Kasumi-1 (cell line): ENCODE data around the gene CPOX.

Experiments used
- DNase-seq, 2 experiments: peaks; one replicate each; lab custom pipeline; 2025; lab: John Stamatoyannopoulos, UW

The CPOX gene

DNA sequence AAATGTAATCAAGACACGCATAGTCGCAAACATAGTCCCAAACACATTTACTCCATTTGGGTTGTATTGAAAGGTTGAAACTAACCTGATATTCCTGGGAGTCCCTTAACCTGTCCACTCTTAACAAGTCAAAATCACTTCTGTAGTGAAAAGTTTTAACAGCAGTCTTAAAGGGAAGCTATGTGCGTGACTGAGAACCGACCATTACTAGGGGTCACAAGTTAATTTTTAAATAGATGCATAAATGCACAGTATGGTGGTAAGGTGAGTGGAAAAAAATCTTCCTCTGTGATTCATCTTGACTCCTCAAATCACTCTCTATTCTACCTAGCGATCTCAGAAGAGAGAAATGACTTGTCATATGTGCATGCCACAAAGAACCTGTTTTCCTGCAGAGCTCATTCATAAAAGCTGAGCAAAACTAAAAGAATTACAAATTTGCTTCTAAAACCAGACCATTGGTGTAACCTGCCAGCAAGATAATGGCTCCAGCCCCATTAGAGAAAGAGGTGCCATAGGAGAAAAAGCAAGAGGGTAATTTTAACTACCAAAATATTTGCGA, 56.9 kb downstream of the CPOX start:
- no peak for DNase-seq

DNA sequence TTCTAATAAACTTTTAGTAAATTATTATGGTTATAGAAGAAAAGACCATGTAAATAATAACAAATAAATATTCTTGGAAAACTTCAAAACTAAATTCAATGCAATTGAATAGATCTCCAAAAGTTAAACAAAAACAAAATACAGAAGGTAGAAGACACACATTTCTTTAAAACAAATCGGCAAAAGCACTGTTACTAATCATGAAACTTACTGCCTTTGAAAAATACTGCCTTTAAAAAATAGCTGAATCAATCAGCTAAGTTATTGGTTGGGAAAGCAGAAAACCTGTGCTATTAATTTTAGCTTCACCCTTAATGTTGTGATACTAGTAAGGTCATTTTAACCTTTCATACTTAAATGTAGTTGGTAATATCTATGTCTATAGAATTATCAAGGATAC, 58.7 kb downstream of the CPOX start:
- DNase-seq = no peak

DNA sequence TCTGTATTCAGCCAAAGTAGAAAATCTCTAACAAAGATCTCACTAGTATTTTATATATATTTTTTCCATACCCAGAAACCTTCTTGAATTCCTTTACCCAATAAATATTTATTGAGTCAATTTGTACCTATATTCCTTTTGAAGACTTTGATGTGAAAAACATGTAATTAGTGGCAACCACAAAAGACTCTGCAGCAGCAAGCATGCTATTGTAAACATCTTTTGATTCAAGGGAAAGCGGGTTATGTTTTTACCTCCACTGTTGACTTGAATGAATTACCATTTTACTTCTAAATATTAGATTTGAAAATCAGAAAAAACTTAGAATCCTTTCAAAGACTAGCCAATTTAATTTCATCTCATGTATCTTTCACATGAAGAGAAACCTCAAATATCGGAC, 59.2 kb downstream of the CPOX start:
- no peak for DNase-seq

DNA sequence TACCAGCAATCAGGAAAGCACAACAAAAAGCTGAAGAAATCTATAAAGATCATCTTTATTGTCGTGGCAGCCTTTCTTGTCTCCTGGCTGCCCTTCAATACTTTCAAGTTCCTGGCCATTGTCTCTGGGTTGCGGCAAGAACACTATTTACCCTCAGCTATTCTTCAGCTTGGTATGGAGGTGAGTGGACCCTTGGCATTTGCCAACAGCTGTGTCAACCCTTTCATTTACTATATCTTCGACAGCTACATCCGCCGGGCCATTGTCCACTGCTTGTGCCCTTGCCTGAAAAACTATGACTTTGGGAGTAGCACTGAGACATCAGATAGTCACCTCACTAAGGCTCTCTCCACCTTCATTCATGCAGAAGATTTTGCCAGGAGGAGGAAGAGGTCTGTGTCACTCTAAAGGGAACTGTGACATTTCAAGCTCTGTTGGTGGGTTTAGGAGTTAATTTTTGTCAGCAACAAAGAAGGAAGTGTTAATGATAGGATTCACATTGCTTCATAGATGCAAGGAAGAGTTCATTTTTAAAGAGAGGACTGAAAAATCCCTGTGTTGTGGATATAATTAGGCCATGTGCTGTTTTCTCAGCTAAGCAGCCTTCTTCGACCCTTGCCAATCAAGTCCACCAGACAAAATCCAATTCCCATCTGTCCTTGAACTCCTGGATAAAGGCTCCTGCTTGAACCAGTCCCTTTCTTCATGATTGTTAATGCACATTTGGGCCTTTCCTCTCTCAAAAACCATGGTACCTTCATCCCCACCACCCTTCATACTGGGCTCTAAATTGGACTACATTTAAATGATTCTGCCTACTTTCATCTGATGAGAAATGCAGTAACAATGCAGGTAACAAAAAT, 60.5 kb downstream of the CPOX start:
- no peak for DNase-seq

DNA sequence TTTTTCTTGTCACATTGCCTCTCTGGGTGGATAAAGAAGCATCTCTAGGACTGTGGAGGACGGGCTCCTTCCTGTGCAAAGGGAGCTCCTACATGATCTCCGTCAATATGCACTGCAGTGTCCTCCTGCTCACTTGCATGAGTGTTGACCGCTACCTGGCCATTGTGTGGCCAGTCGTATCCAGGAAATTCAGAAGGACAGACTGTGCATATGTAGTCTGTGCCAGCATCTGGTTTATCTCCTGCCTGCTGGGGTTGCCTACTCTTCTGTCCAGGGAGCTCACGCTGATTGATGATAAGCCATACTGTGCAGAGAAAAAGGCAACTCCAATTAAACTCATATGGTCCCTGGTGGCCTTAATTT, 61.2 kb downstream of the CPOX start:
- no peak for DNase-seq

DNA sequence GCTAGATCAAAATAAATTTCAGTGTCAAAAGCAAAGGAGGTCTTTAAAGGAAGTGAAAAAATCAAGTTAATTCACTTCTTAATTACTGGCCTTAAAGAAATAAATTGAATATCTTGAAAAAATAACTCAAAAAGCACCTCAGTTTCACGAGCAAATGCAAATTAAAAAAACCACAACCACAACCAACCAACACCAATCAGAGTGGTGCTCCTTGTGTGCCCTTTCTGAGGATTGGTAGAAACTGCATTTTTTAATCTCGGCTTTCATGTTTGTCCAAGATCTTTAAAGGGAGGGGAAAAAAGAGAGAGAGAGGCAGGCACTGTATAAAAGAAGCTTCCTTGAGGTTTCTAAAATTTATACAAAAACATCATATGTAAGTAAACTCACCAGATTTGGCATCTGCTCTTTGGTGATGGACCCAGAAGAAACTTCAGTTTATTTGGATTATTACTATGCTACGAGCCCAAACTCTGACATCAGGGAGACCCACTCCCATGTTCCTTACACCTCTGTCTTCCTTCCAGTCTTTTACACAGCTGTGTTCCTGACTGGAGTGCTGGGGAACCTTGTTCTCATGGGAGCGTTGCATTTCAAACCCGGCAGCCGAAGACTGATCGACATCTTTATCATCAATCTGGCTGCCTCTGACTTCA, 61.7 kb downstream of the CPOX start, which contains the start of gene GPR15:
GPR15 (plus strand) TSS at position 357 of the 653 bp plus-strand sequence; CDS start at position 413, 56 bp downstream.
- DNase-seq = no peak

DNA sequence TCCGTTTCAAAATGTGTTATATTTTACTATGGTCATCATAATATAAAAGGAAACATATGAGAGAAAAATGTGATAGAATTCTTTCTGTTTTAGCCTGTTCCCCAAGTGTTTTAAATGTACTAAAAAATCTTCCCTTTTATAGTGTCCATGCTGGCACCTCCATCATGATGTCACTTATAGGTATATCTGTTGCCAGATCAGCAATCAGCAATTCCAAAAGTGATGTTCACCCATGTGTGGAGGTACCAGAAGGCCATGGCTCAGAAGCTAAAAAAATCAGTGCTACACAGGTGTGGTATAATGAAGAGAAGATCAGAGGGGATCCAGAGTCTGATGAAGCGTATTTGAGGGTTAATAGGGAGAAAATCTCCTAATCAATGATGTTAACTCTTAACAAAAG, 62.7 kb downstream of the CPOX start:
- DNase-seq = no peak

DNA sequence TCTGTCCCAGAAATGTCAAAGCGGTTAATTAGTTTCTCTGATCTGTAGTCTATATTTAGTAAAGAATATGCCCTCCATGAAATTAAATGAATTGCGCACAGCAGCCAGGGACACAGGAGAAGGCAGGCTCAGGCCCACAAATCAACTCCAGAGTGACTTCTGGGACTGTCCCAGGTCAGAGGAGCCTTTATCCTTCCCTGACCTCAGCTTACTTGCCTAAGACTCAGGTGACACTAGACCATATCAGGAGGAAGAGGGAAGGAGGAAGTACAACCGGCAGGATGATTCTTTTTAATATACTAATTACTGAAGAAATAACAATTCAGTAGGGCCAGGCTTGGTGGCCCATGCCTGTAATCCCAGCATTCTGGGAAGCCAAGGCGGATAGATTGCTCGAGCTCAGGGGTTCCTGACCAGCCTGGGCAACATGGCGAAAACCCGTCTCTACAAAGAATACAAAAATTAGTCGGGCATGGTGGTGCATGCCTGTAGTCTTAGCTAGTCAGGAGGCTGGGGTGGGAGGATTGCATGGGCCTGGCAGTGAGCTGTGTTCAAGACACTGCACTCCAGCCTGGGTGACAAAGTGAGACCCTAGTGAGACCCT, 63.5 kb downstream of the CPOX start:
- DNase-seq = no peak
